Uterus (tissue), 2 donors: ENCODE measurements around the gene GMDS.

Source experiments
- POLR2A ChIP-seq, 2 donors: fragments of 450-650 bp; IDR thresholded peaks; one replicate each; pipeline ENCODE4 v1.6.1; 2016; ENCODE audit warnings: antibody characterized with exemption in 2 of 2, mild to moderate bottlenecking in 1 of 2, moderate library complexity in 1 of 2
- TF ChIP-seq, protein P1 (sequence below), 4 experiments: fragments of 200-600 bp in 2 of 4; fragments of 450-650 bp in 2 of 4; sonication (generic) in 2 of 4; IDR thresholded peaks; one replicate each; pipeline ENCODE4 v1.5.1; 2016 to 2019; ENCODE audit warnings: antibody characterized with exemption in 4 of 4, mild to moderate bottlenecking in 2 of 4, moderate library complexity in 1 of 4

DNA sequence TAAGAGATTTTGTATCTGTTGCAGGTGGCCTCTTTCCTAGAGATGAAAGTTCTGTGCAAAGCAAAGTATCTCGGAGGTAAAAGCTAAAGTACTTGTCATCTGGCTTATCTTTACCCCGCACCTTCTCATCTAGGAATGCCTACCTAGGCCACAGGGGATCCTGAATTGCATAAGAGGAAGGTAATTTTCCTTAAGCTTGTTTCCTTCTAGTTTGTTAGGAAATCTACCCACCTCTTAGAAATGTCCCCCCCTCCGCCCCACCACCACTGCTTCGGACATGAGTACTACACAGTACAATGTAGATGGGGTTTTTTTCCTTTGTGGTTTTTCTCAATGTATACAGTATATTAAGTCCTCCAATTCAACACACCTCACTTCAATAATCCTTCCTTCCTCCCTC, 614.2 kb downstream of the GMDS start:
- TF ChIP-seq, protein P1, sequence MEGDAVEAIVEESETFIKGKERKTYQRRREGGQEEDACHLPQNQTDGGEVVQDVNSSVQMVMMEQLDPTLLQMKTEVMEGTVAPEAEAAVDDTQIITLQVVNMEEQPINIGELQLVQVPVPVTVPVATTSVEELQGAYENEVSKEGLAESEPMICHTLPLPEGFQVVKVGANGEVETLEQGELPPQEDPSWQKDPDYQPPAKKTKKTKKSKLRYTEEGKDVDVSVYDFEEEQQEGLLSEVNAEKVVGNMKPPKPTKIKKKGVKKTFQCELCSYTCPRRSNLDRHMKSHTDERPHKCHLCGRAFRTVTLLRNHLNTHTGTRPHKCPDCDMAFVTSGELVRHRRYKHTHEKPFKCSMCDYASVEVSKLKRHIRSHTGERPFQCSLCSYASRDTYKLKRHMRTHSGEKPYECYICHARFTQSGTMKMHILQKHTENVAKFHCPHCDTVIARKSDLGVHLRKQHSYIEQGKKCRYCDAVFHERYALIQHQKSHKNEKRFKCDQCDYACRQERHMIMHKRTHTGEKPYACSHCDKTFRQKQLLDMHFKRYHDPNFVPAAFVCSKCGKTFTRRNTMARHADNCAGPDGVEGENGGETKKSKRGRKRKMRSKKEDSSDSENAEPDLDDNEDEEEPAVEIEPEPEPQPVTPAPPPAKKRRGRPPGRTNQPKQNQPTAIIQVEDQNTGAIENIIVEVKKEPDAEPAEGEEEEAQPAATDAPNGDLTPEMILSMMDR (IDR thresholded peaks at IDR 0.05) = no peak
- TF ChIP-seq POLR2A (IDR thresholded peaks at IDR 0.05) = no peak
